Activated T-cell treated with anti-CD3 and anti-CD28 coated beads for 4 hours (primary cell): ENCODE results near the gene RANBP1.
A peak's percentile ranks its signal among the peaks of the same experiment; 100 is the strongest.

Source experiments
- DNase-seq: peaks from one replicate; pipeline ENCODE4 v3.0.0-alpha.2; 2020

Gene RANBP1

GRCh38 chr22:20125201-20126174 lies 9.6 kb downstream of the RANBP1 start:
- no peak for DNase-seq

GRCh38 chr22:20126284-20127029 lies 10.6 kb downstream of the RANBP1 start:
- DNase-seq: no peak

- no peak for DNase-seq
Measured at GRCh38 chr22:20127318-20127868, 11.5 kb downstream of the RANBP1 start.

- DNase-seq: no peak
Measured at GRCh38 chr22:20127869-20128618, 12.1 kb downstream of the RANBP1 start.

- DNase-seq: no peak
Measured at GRCh38 chr22:20128619-20128901, 12.7 kb downstream of the RANBP1 start.

GRCh38 chr22:20128902-20129746 lies 13.2 kb downstream of the RANBP1 start:
- peak; percentile 34 for DNase-seq

GRCh38 chr22:20129747-20130014 lies 13.8 kb downstream of the RANBP1 start:
- DNase-seq: no peak

GRCh38 chr22:20130319-20130718 lies 14.4 kb downstream of the RANBP1 start:
- DNase-seq: no peak

- peak; percentile 72 for DNase-seq
Measured at GRCh38 chr22:20130731-20131596, 15.1 kb downstream of the RANBP1 start.

GRCh38 chr22:20131597-20131858 lies 15.6 kb downstream of the RANBP1 start, which contains the start of gene ZDHHC8:
Gene ZDHHC8 (plus strand): TSS chr22:20131804. CDS start chr22:20131948, 144 bp downstream.
- peak; percentile 33 for DNase-seq

- no peak for DNase-seq
Measured at GRCh38 chr22:20131859-20132685, 16.2 kb downstream of the RANBP1 start.

- DNase-seq: no peak
Measured at GRCh38 chr22:20132686-20133246, 16.9 kb downstream of the RANBP1 start.

GRCh38 chr22:20133930-20134549 lies 18.1 kb downstream of the RANBP1 start:
- no peak for DNase-seq

GRCh38 chr22:20135265-20135664 lies 19.4 kb downstream of the RANBP1 start:
- DNase-seq: no peak

- no peak for DNase-seq
Measured at GRCh38 chr22:20135806-20136602, 20.1 kb downstream of the RANBP1 start.

- DNase-seq: no peak
Measured at GRCh38 chr22:20136603-20136873, 20.6 kb downstream of the RANBP1 start.

- DNase-seq: no peak
Measured at GRCh38 chr22:20137113-20137512, 21.2 kb downstream of the RANBP1 start.

- DNase-seq: no peak
Measured at GRCh38 chr22:20137671-20138416, 21.9 kb downstream of the RANBP1 start.

GRCh38 chr22:20138417-20138738 lies 22.5 kb downstream of the RANBP1 start:
- DNase-seq: no peak
